HEK293 (cell line): ENCODE data around the gene CHRM5.

ENCODE experiments used
- CTCF ChIA-PET: fragments of 350-600 bp; formaldehyde crosslinking; extraction: SDS; loops from one replicate; lab custom pipeline; 2021; ENCODE audit warnings: antibody characterized with exemption; lab: Yijun Ruan, JAX
- POLR2A ChIA-PET: fragments of 300-600 bp; formaldehyde crosslinking; extraction: SDS; loops from one replicate; lab custom pipeline; 2020; ENCODE audit warnings: antibody characterized with exemption, inconsistent platforms; lab: Yijun Ruan, JAX
- H3K27ac ChIP-seq: fragments of 200-500 bp; sonication (Bioruptor generic); 2 replicates; pipeline ENCODE4 v1.5.1; 2014; ENCODE audit warnings: low read depth, low read length, control low read depth, inconsistent platforms; ENCODE audit errors: extremely low read depth
- H3K36me3 ChIP-seq, 2 experiments: fragments of 200-500 bp in 1 of 2; sonication (Bioruptor generic) in 1 of 2; 1 replicate in 1 of 2; 2 replicates in 1 of 2; pipeline ENCODE4 v1.5.1; 2014 to 2017; ENCODE audit warnings: inconsistent platforms in 2 of 2, low read length in 2 of 2; ENCODE audit not compliant: control insufficient read depth in 2 of 2, insufficient read depth in 1 of 2
- H3K4me1 ChIP-seq: fragments of 200-500 bp; sonication (Bioruptor generic); 2 replicates; pipeline ENCODE4 v1.5.1; 2014; ENCODE audit warnings: mild to moderate bottlenecking, low read length, inconsistent platforms; ENCODE audit not compliant: control insufficient read depth, insufficient read depth
- H3K4me3 ChIP-seq: 2 replicates; pipeline ENCODE4 v1.5.1; 2011; ENCODE audit warnings: low read depth, mild to moderate bottlenecking, control low read depth, low read length, moderate library complexity
- H3K9me3 ChIP-seq: fragments of 200-500 bp; sonication (Bioruptor generic); 2 replicates; pipeline ENCODE4 v1.5.1; 2014; ENCODE audit warnings: low read depth, low read length, inconsistent platforms; ENCODE audit not compliant: control insufficient read depth, insufficient read depth
- CTCF ChIP-seq: fragments of 450-650 bp; formaldehyde crosslinking; IDR thresholded peaks from 2 replicates; pipeline ENCODE4 v1.5.1; 2016; ENCODE audit warnings: missing biosample characterization, missing genetic modification characterization
- HOXC10 ChIP-seq: sonication (generic); formaldehyde crosslinking; IDR thresholded peaks from 2 replicates; pipeline ENCODE4 v1.8.1; 2023; ENCODE audit warnings: mild to moderate bottlenecking, missing genetic modification reagents
- ZBTB20 ChIP-seq: fragments of 450-650 bp; formaldehyde crosslinking; IDR thresholded peaks from 2 replicates; pipeline ENCODE4 v1.5.1; 2016; ENCODE audit warnings: missing biosample characterization, missing genetic modification characterization
- ZNF121 ChIP-seq: fragments of 450-650 bp; formaldehyde crosslinking; IDR thresholded peaks from 2 replicates; pipeline ENCODE4 v1.5.1; 2016; ENCODE audit warnings: missing biosample characterization, missing genetic modification characterization
- ZNF214 ChIP-seq: fragments of 450-650 bp; formaldehyde crosslinking; IDR thresholded peaks from 2 replicates; pipeline ENCODE4 v1.5.1; 2017; ENCODE audit warnings: missing biosample characterization, mild to moderate bottlenecking, missing genetic modification characterization, borderline replicate concordance
- ZNF239 ChIP-seq: fragments of 450-650 bp; formaldehyde crosslinking; IDR thresholded peaks from 2 replicates; pipeline ENCODE4 v1.5.1; 2016; ENCODE audit warnings: missing biosample characterization, missing genetic modification characterization
- ZNF248 ChIP-seq: fragments of 450-650 bp; formaldehyde crosslinking; IDR thresholded peaks from 2 replicates; pipeline ENCODE4 v1.5.1; 2017; ENCODE audit warnings: missing biosample characterization, missing genetic modification characterization
- ZNF366 ChIP-seq: fragments of 450-650 bp; formaldehyde crosslinking; conservative IDR thresholded peaks from 2 replicates; pipeline ENCODE4 v1.5.1; 2016; ENCODE audit warnings: missing biosample characterization, missing genetic modification characterization
- ZNF560 ChIP-seq: fragments of 450-650 bp; formaldehyde crosslinking; IDR thresholded peaks from 2 replicates; pipeline ENCODE4 v1.5.1; 2017; ENCODE audit warnings: missing biosample characterization, missing genetic modification characterization, borderline replicate concordance
- ZNF600 ChIP-seq: fragments of 450-650 bp; formaldehyde crosslinking; IDR thresholded peaks from 2 replicates; pipeline ENCODE4 v1.5.1; 2016; ENCODE audit warnings: missing biosample characterization, missing genetic modification characterization
- ZNF645 ChIP-seq: fragments of 450-650 bp; formaldehyde crosslinking; IDR thresholded peaks from 2 replicates; pipeline ENCODE4; 2016; ENCODE audit warnings: missing biosample characterization, missing genetic modification characterization
- ZNF792 ChIP-seq: fragments of 450-650 bp; formaldehyde crosslinking; IDR thresholded peaks from 2 replicates; pipeline ENCODE4 v1.5.1; 2016; ENCODE audit warnings: missing biosample characterization, missing genetic modification characterization
- ZSCAN18 ChIP-seq: fragments of 450-650 bp; formaldehyde crosslinking; IDR thresholded peaks from 2 replicates; pipeline ENCODE4 v1.5.1; 2016; ENCODE audit warnings: missing biosample characterization, missing genetic modification characterization
- ZSCAN23 ChIP-seq: fragments of 450-650 bp; formaldehyde crosslinking; IDR thresholded peaks from 2 replicates; pipeline ENCODE4 v1.5.1; 2016; ENCODE audit warnings: missing biosample characterization, missing genetic modification characterization
- TF ChIP-seq, protein P1 (sequence below): fragments of 450-650 bp; formaldehyde crosslinking; IDR thresholded peaks from 2 replicates; pipeline ENCODE4 v1.5.1; 2016; ENCODE audit warnings: missing biosample characterization, missing genetic modification characterization
- TF ChIP-seq, protein P2 (sequence below): fragments of 450-650 bp; formaldehyde crosslinking; IDR thresholded peaks from 2 replicates; pipeline ENCODE4 v1.5.1; 2017; ENCODE audit warnings: missing biosample characterization, missing genetic modification characterization

CHRM5 gene

GRCh38 chr15:34065261-34065660, 97.0 kb downstream of the CHRM5 start:
- ChIA-PET CTCF (no interaction called here), POLR2A (interaction anchor here (0.6 kb wide), 1 partner anchor 23 kb away, joined by 6 read pairs; no protein-coding TSS in a partner anchor)
- TF ChIP-seq CTCF (tag by site-specific recombination) (no peak), ZNF366 (tag by site-specific recombination) (no peak), ZBTB20 (tag by site-specific recombination) (no peak), ZNF248 (tag by site-specific recombination) (no peak), ZNF121 (tag by site-specific recombination) (no peak), ZNF214 (no peak), ZNF239 (no peak), ZSCAN18 (tag by site-specific recombination) (no peak), ZSCAN23 (tag by site-specific recombination) (no peak), ZNF560 (tag by site-specific recombination) (no peak)
- TF ChIP-seq, protein P1, sequence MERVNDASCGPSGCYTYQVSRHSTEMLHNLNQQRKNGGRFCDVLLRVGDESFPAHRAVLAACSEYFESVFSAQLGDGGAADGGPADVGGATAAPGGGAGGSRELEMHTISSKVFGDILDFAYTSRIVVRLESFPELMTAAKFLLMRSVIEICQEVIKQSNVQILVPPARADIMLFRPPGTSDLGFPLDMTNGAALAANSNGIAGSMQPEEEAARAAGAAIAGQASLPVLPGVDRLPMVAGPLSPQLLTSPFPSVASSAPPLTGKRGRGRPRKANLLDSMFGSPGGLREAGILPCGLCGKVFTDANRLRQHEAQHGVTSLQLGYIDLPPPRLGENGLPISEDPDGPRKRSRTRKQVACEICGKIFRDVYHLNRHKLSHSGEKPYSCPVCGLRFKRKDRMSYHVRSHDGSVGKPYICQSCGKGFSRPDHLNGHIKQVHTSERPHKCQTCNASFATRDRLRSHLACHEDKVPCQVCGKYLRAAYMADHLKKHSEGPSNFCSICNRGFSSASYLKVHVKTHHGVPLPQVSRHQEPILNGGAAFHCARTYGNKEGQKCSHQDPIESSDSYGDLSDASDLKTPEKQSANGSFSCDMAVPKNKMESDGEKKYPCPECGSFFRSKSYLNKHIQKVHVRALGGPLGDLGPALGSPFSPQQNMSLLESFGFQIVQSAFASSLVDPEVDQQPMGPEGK, result no peak
- TF ChIP-seq, all 188 proteins: peak for 0
- H3K36me3 ChIP-seq, result no peaks in the 10 kb centered on the region
- no peak overlapping the region for H3K4me3 ChIP-seq
- H3K27ac ChIP-seq, result no peak overlapping the region
- H3K9me3 ChIP-seq, result no peaks in the 10 kb centered on the region
- H3K4me1 ChIP-seq, result no peaks in the 10 kb centered on the region

GRCh38 chr15:34065941-34066340, 97.6 kb downstream of the CHRM5 start:
- Histone ChIP-seq H3K36me3 (no peaks in the 10 kb centered on the region), H3K9me3 (no peaks in the 10 kb centered on the region), H3K27ac (no peak overlapping the region), H3K4me3 (no peak overlapping the region), H3K4me1 (no peaks in the 10 kb centered on the region)
- CTCF ChIA-PET, result no interaction called here
- TF ChIP-seq, protein P2, sequence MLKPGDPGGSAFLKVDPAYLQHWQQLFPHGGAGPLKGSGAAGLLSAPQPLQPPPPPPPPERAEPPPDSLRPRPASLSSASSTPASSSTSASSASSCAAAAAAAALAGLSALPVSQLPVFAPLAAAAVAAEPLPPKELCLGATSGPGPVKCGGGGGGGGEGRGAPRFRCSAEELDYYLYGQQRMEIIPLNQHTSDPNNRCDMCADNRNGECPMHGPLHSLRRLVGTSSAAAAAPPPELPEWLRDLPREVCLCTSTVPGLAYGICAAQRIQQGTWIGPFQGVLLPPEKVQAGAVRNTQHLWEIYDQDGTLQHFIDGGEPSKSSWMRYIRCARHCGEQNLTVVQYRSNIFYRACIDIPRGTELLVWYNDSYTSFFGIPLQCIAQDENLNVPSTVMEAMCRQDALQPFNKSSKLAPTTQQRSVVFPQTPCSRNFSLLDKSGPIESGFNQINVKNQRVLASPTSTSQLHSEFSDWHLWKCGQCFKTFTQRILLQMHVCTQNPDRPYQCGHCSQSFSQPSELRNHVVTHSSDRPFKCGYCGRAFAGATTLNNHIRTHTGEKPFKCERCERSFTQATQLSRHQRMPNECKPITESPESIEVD (tag by site-specific recombination), result no peak
- TF ChIP-seq HOXC10 (no peak), ZNF645 (no peak), ZNF792 (tag by site-specific recombination) (no peak), ZNF600 (tag by site-specific recombination) (no peak), ZNF121 (tag by site-specific recombination) (no peak)
- POLR2A ChIA-PET, result interaction anchor here (0.6 kb wide), 1 partner anchor 24 kb away, joined by 6 read pairs; no protein-coding TSS in a partner anchor
